Activated CD8-positive, alpha-beta T cell treated with anti-CD3 and anti-CD28 coated beads, Interleukin-2, amount 10 ng/mL, durations not matched to agents 7 days and 5 days (primary cell): Measurements from ENCODE around the gene WFDC1. TPM values are rescaled to one million over a fixed set of nuclear protein-coding genes. Genes with fewer than 3 reads are reported as not detected.

ENCODE experiments used
- ATAC-seq: fragments of 150-1000 bp; cut with Tn5 transposase; one replicate; pipeline ENCODE4 v1.10.0; 2021; ENCODE audit warnings: moderate library complexity
- CTCF ChIA-PET: fragments of 350-600 bp; sonication (Branson Sonifier 250); formaldehyde crosslinking; loops from one replicate; lab custom pipeline; 2021; ENCODE audit warnings: antibody characterized with exemption; lab: Charles Lee
- POLR2A ChIA-PET: fragments of 350-600 bp; sonication (Branson Sonifier 250); formaldehyde crosslinking; loops from one replicate; lab custom pipeline; 2021; ENCODE audit warnings: antibody characterized with exemption; lab: Charles Lee
- DNase-seq: peaks from one replicate; pipeline ENCODE4 v3.0.0-alpha.2; 2020
- H3K27ac Mint-ChIP-seq: one replicate; pipeline ENCODE4 v1.8.0; 2021; ENCODE audit warnings: mild to moderate bottlenecking, mixed read lengths
- H3K27me3 Mint-ChIP-seq: one replicate; pipeline ENCODE4 v1.8.0; 2021; ENCODE audit warnings: low read depth, mixed read lengths
- H3K36me3 Mint-ChIP-seq: one replicate; pipeline ENCODE4 v1.8.0; 2021; ENCODE audit warnings: low read depth, mixed read lengths
- H3K4me1 Mint-ChIP-seq: one replicate; pipeline ENCODE4 v1.8.0; 2021; ENCODE audit warnings: low read depth, mixed read lengths
- H3K4me3 Mint-ChIP-seq: one replicate; pipeline ENCODE4 v1.8.0; 2021; ENCODE audit warnings: mild to moderate bottlenecking, mixed read lengths
- H3K9me3 Mint-ChIP-seq: one replicate; pipeline ENCODE4 v1.8.0; 2022; ENCODE audit warnings: mixed read lengths; ENCODE audit not compliant: insufficient read depth
- total RNA-seq, 2 experiments: library from RNA; stranded (reverse); gene quantifications; one replicate each; pipeline ENCODE4 v1.2.3, GENCODE V29; 2021

The WFDC1 gene
- total RNA-seq, 2 experiments from 2014 or later: not detected

- no peaks in the 10 kb centered on the region for H3K9me3 Mint-ChIP-seq
Measured at GRCh38 chr16:84350685-84351400, 56.2 kb downstream of the WFDC1 start.

GRCh38 chr16:84351630-84352029 lies 57.0 kb downstream of the WFDC1 start:
- Mint-ChIP-seq H3K4me3 (no peak overlapping the region), H3K27ac (no peak overlapping the region), H3K27me3 (no peaks in the 10 kb centered on the region), H3K4me1 (peaks cover under 1% of the 10 kb centered on the region), H3K9me3 (no peaks in the 10 kb centered on the region), H3K36me3 (no peaks in the 10 kb centered on the region)
- no peak for ATAC-seq
- ChIA-PET POLR2A (no interaction called here), CTCF (no interaction called here)
- DNase-seq: no peak

More at GRCh38 chr16:84350685-84351400, 56.2 kb downstream of the WFDC1 start:
- no peaks in the 10 kb centered on the region for H3K36me3 Mint-ChIP-seq
- ChIA-PET CTCF (no interaction called here), POLR2A (no interaction called here)
- no peaks in the 10 kb centered on the region for H3K4me1 Mint-ChIP-seq
- H3K4me3 Mint-ChIP-seq: no peak overlapping the region
- no peaks in the 10 kb centered on the region for H3K27me3 Mint-ChIP-seq
- ATAC-seq (no peak), DNase-seq (no peak)
- H3K27ac Mint-ChIP-seq: no peak overlapping the region

GRCh38 chr16:84354306-84354705 lies 59.6 kb downstream of the WFDC1 start:
- Mint-ChIP-seq H3K4me3 (no peak overlapping the region), H3K27me3 (no peaks in the 10 kb centered on the region), H3K27ac (no peak overlapping the region), H3K9me3 (no peaks in the 10 kb centered on the region), H3K36me3 (no peaks in the 10 kb centered on the region), H3K4me1 (peaks cover 17% of the 10 kb centered on the region)
- DNase-seq (no peak), ATAC-seq (no peak)
- POLR2A ChIA-PET: no interaction called here
- CTCF ChIA-PET: no interaction called here

- POLR2A ChIA-PET: no interaction called here
- H3K27me3 Mint-ChIP-seq: no peaks in the 10 kb centered on the region
- DNase-seq (no peak), ATAC-seq (no peak)
- peaks cover 25% of the 10 kb centered on the region for H3K4me1 Mint-ChIP-seq
- no peak overlapping the region for H3K27ac Mint-ChIP-seq
- H3K36me3 Mint-ChIP-seq: no peaks in the 10 kb centered on the region
- no peak overlapping the region for H3K4me3 Mint-ChIP-seq
- CTCF ChIA-PET: no interaction called here
- H3K9me3 Mint-ChIP-seq: no peaks in the 10 kb centered on the region
Measured at GRCh38 chr16:84355149-84355548, 60.5 kb downstream of the WFDC1 start.

- no peaks in the 10 kb centered on the region for H3K9me3 Mint-ChIP-seq
- H3K36me3 Mint-ChIP-seq: no peaks in the 10 kb centered on the region
- no peak overlapping the region for H3K4me3 Mint-ChIP-seq
- H3K27me3 Mint-ChIP-seq: no peaks in the 10 kb centered on the region
- H3K27ac Mint-ChIP-seq: no peak overlapping the region
- CTCF ChIA-PET: no interaction called here
- ATAC-seq (no peak), DNase-seq (no peak)
- POLR2A ChIA-PET: no interaction called here
- peaks cover 36% of the 10 kb centered on the region for H3K4me1 Mint-ChIP-seq
Measured at GRCh38 chr16:84356176-84356575, 61.5 kb downstream of the WFDC1 start.

- CTCF ChIA-PET: no interaction called here
- POLR2A ChIA-PET: no interaction called here
- Mint-ChIP-seq H3K9me3 (no peaks in the 10 kb centered on the region), H3K4me3 (no peak overlapping the region), H3K36me3 (no peaks in the 10 kb centered on the region), H3K27ac (no peak overlapping the region), H3K27me3 (no peaks in the 10 kb centered on the region), H3K4me1 (peaks cover 36% of the 10 kb centered on the region)
- DNase-seq: no peak
- ATAC-seq: no peak
Measured at GRCh38 chr16:84356591-84357116, 62.0 kb downstream of the WFDC1 start.

GRCh38 chr16:84357191-84357651 lies 62.5 kb downstream of the WFDC1 start:
- no peaks in the 10 kb centered on the region for H3K27me3 Mint-ChIP-seq
- H3K4me3 Mint-ChIP-seq: no peak overlapping the region
- H3K36me3 Mint-ChIP-seq: no peaks in the 10 kb centered on the region
- ChIA-PET CTCF (no interaction called here), POLR2A (no interaction called here)
- H3K27ac Mint-ChIP-seq: no peak overlapping the region
- DNase-seq: peak; percentile 27
- peaks cover 36% of the 10 kb centered on the region for H3K4me1 Mint-ChIP-seq
- ATAC-seq: peak; percentile 42
- H3K9me3 Mint-ChIP-seq: no peaks in the 10 kb centered on the region

- H3K9me3 Mint-ChIP-seq: no peaks in the 10 kb centered on the region
- DNase-seq (no peak), ATAC-seq (no peak)
- H3K27ac Mint-ChIP-seq: no peak overlapping the region
- POLR2A ChIA-PET: no interaction called here
- H3K36me3 Mint-ChIP-seq: no peaks in the 10 kb centered on the region
- CTCF ChIA-PET: no interaction called here
- H3K4me3 Mint-ChIP-seq: no peak overlapping the region
- H3K4me1 Mint-ChIP-seq: peaks cover 36% of the 10 kb centered on the region
- peaks cover 5% of the 10 kb centered on the region for H3K27me3 Mint-ChIP-seq
Measured at GRCh38 chr16:84358601-84359295, 64.1 kb downstream of the WFDC1 start.

- ChIA-PET POLR2A (no interaction called here), CTCF (interaction anchor here (1.1 kb wide), 1 partner anchor 82 kb away, joined by 4 read pairs; no protein-coding TSS in a partner anchor)
- Mint-ChIP-seq H3K9me3 (no peaks in the 10 kb centered on the region), H3K27me3 (peaks cover 5% of the 10 kb centered on the region), H3K4me1 (peaks cover 36% of the 10 kb centered on the region), H3K36me3 (no peaks in the 10 kb centered on the region), H3K4me3 (no peak overlapping the region), H3K27ac (peak overlapping the region; percentile 46)
- ATAC-seq: no peak
- DNase-seq: no peak
Measured at GRCh38 chr16:84359326-84359725, 64.6 kb downstream of the WFDC1 start.

GRCh38 chr16:84360170-84360569 lies 65.5 kb downstream of the WFDC1 start:
- CTCF ChIA-PET: interaction anchor here (1.1 kb wide), 1 partner anchor 83 kb away, joined by 4 read pairs; no protein-coding TSS in a partner anchor
- DNase-seq (peak; percentile 82), ATAC-seq (peak; percentile 67)
- H3K27ac Mint-ChIP-seq: peak overlapping the region; percentile 77
- H3K9me3 Mint-ChIP-seq: no peaks in the 10 kb centered on the region
- POLR2A ChIA-PET: no interaction called here
- H3K36me3 Mint-ChIP-seq: no peaks in the 10 kb centered on the region
- H3K4me1 Mint-ChIP-seq: peaks cover 36% of the 10 kb centered on the region
- H3K27me3 Mint-ChIP-seq: peaks cover 7% of the 10 kb centered on the region
- peak overlapping the region; percentile 40 for H3K4me3 Mint-ChIP-seq

GRCh38 chr16:84360748-84361147 lies 66.1 kb downstream of the WFDC1 start:
- Mint-ChIP-seq H3K27me3 (peaks cover 8% of the 10 kb centered on the region), H3K4me3 (no peak overlapping the region), H3K27ac (peak overlapping the region; percentile 77), H3K9me3 (no peaks in the 10 kb centered on the region), H3K36me3 (no peaks in the 10 kb centered on the region), H3K4me1 (peaks cover 36% of the 10 kb centered on the region)
- POLR2A ChIA-PET: no interaction called here
- ATAC-seq (no peak), DNase-seq (no peak)
- CTCF ChIA-PET: no interaction called here

- POLR2A ChIA-PET: no interaction called here
- H3K9me3 Mint-ChIP-seq: no peaks in the 10 kb centered on the region
- H3K4me1 Mint-ChIP-seq: peaks cover 36% of the 10 kb centered on the region
- H3K4me3 Mint-ChIP-seq: no peak overlapping the region
- no peak overlapping the region for H3K27ac Mint-ChIP-seq
- H3K36me3 Mint-ChIP-seq: no peaks in the 10 kb centered on the region
- CTCF ChIA-PET: no interaction called here
- peaks cover 15% of the 10 kb centered on the region for H3K27me3 Mint-ChIP-seq
- ATAC-seq (no peak), DNase-seq (no peak)
Measured at GRCh38 chr16:84361546-84361945, 66.9 kb downstream of the WFDC1 start.
